ENCODE results near the gene FMC1. TPM values are rescaled to one million over a fixed set of nuclear protein-coding genes. Genes with fewer than 3 reads are reported as not detected.
A peak's percentile ranks its signal among the peaks of the same experiment; 100 is the strongest.

FMC1 gene
- total and polyA plus RNA-seq, 2 experiments from 2014 or later: 10.9 to 129 TPM

- peak overlapping the region; percentile 58 for H3K27ac ChIP-seq
Measured at GRCh38 chr7:139370301-139370942, 29.3 kb downstream of the FMC1 start.

GRCh38 chr7:139370943-139371313 lies 29.8 kb downstream of the FMC1 start:
- Histone ChIP-seq H3K4me3 (no peak overlapping the region), H3K4me1 (ENCODE audit: low read depth) (peaks cover 16% of the 10 kb centered on the region), H3K36me3 (peaks cover 7% of the 10 kb centered on the region), H3K27me3 (no peaks in the 10 kb centered on the region), H3K9me3 (ENCODE audit: low read depth) (no peaks in the 10 kb centered on the region), H3K27ac (peak overlapping the region; percentile 58)
- no peak for TF ChIP-seq CTCF (IDR thresholded peaks at IDR 0.05; ENCODE audit: low read depth, low read length)
- DNase-seq (ENCODE audit: low read depth in 1 of 2, low spot score in 1 of 2): no peak

More at GRCh38 chr7:139370301-139370942, 29.3 kb downstream of the FMC1 start:
- DNase-seq (ENCODE audit: low read depth in 1 of 2, low spot score in 1 of 2): no peak
- TF ChIP-seq CTCF (IDR thresholded peaks at IDR 0.05; ENCODE audit: low read depth, low read length): no peak
- Histone ChIP-seq H3K9me3 (ENCODE audit: low read depth) (no peaks in the 10 kb centered on the region), H3K4me1 (ENCODE audit: low read depth) (peaks cover 16% of the 10 kb centered on the region), H3K27me3 (no peaks in the 10 kb centered on the region), H3K36me3 (peaks cover 10% of the 10 kb centered on the region), H3K4me3 (no peak overlapping the region)

GRCh38 chr7:139374246-139374645 lies 33.1 kb downstream of the FMC1 start:
- Histone ChIP-seq H3K27ac (peak overlapping the region; percentile 16), H3K27me3 (no peaks in the 10 kb centered on the region), H3K36me3 (peaks cover 32% of the 10 kb centered on the region), H3K4me3 (no peak overlapping the region), H3K4me1 (ENCODE audit: low read depth) (peaks cover 4% of the 10 kb centered on the region), H3K9me3 (ENCODE audit: low read depth) (no peaks in the 10 kb centered on the region)
- no peak for TF ChIP-seq CTCF (IDR thresholded peaks at IDR 0.05; ENCODE audit: low read depth, low read length)
- no peak for DNase-seq (ENCODE audit: low read depth in 1 of 2, low spot score in 1 of 2)

GRCh38 chr7:139382439-139382838 lies 41.3 kb downstream of the FMC1 start:
- no peaks in the 10 kb centered on the region for H3K27me3 ChIP-seq
- H3K27ac ChIP-seq: no peak overlapping the region
- no peak for DNase-seq (ENCODE audit: low read depth in 1 of 2, low spot score in 1 of 2)
- no peak overlapping the region for H3K4me3 ChIP-seq
- TF ChIP-seq CTCF (IDR thresholded peaks at IDR 0.05; ENCODE audit: low read depth, low read length): no peak
- no peaks in the 10 kb centered on the region for H3K9me3 ChIP-seq (ENCODE audit: low read depth)
- no peaks in the 10 kb centered on the region for H3K4me1 ChIP-seq (ENCODE audit: low read depth)
- peaks cover 41% of the 10 kb centered on the region for H3K36me3 ChIP-seq

GRCh38 chr7:139384611-139385010 lies 43.5 kb downstream of the FMC1 start:
- H3K9me3 ChIP-seq (ENCODE audit: low read depth): no peaks in the 10 kb centered on the region
- H3K36me3 ChIP-seq: peaks cover 31% of the 10 kb centered on the region
- no peak overlapping the region for H3K4me3 ChIP-seq
- no peak for TF ChIP-seq CTCF (IDR thresholded peaks at IDR 0.05; ENCODE audit: low read depth, low read length)
- no peak overlapping the region for H3K27ac ChIP-seq
- H3K27me3 ChIP-seq: no peaks in the 10 kb centered on the region
- DNase-seq (ENCODE audit: low read depth in 1 of 2, low spot score in 1 of 2): no peak
- H3K4me1 ChIP-seq (ENCODE audit: low read depth): no peaks in the 10 kb centered on the region

All from cardiac muscle cell (in vitro differentiated cells and primary cell).